HEK293 (cell line): ENCODE results near the gene BBS10.

Experiments used
- CTCF ChIA-PET: fragments of 350-600 bp; formaldehyde crosslinking; extraction: SDS; loops from one replicate; lab custom pipeline; 2021; ENCODE audit warnings: antibody characterized with exemption; lab: Yijun Ruan, JAX
- POLR2A ChIA-PET: fragments of 300-600 bp; formaldehyde crosslinking; extraction: SDS; loops from one replicate; lab custom pipeline; 2020; ENCODE audit warnings: antibody characterized with exemption, inconsistent platforms; lab: Yijun Ruan, JAX
- H3K27ac ChIP-seq: fragments of 200-500 bp; sonication (Bioruptor generic); 2 replicates; pipeline ENCODE4 v1.5.1; 2014; ENCODE audit warnings: low read depth, low read length, control low read depth, inconsistent platforms; ENCODE audit errors: extremely low read depth
- H3K36me3 ChIP-seq, 2 experiments: fragments of 200-500 bp in 1 of 2; sonication (Bioruptor generic) in 1 of 2; 1 replicate in 1 of 2; 2 replicates in 1 of 2; pipeline ENCODE4 v1.5.1; 2014 to 2017; ENCODE audit warnings: inconsistent platforms in 2 of 2, low read length in 2 of 2; ENCODE audit not compliant: control insufficient read depth in 2 of 2, insufficient read depth in 1 of 2
- H3K4me1 ChIP-seq: fragments of 200-500 bp; sonication (Bioruptor generic); 2 replicates; pipeline ENCODE4 v1.5.1; 2014; ENCODE audit warnings: mild to moderate bottlenecking, low read length, inconsistent platforms; ENCODE audit not compliant: control insufficient read depth, insufficient read depth
- H3K4me3 ChIP-seq: 2 replicates; pipeline ENCODE4 v1.5.1; 2011; ENCODE audit warnings: low read depth, mild to moderate bottlenecking, control low read depth, low read length, moderate library complexity
- H3K9me3 ChIP-seq: fragments of 200-500 bp; sonication (Bioruptor generic); 2 replicates; pipeline ENCODE4 v1.5.1; 2014; ENCODE audit warnings: low read depth, low read length, inconsistent platforms; ENCODE audit not compliant: control insufficient read depth, insufficient read depth
- KLF1 ChIP-seq: fragments of 450-650 bp; formaldehyde crosslinking; IDR thresholded peaks from 2 replicates; pipeline ENCODE4 v1.5.1; 2016; ENCODE audit warnings: missing biosample characterization, missing genetic modification characterization
- MEIS1 ChIP-seq: sonication (generic); formaldehyde crosslinking; IDR thresholded peaks from 2 replicates; pipeline ENCODE4 v1.8.1; 2022; ENCODE audit warnings: missing genetic modification reagents, mild to moderate bottlenecking, borderline replicate concordance
- MZF1 ChIP-seq: fragments of 450-650 bp; formaldehyde crosslinking; IDR thresholded peaks from 2 replicates; pipeline ENCODE4 v1.5.1; 2017; ENCODE audit warnings: missing biosample characterization, missing genetic modification characterization, borderline replicate concordance
- PRDM10 ChIP-seq: fragments of 450-650 bp; formaldehyde crosslinking; IDR thresholded peaks from 2 replicates; pipeline ENCODE4 v1.5.1; 2016; ENCODE audit warnings: missing biosample characterization, missing genetic modification characterization
- SETDB1 ChIP-seq: IDR thresholded peaks from one replicate; pipeline ENCODE4 v1.6.1; 2017; ENCODE audit warnings: mild to moderate bottlenecking, low read length, moderate library complexity, mixed read lengths; ENCODE audit not compliant: insufficient read length
- ZBTB1 ChIP-seq: fragments of 450-650 bp; formaldehyde crosslinking; IDR thresholded peaks from 2 replicates; pipeline ENCODE4 v1.5.1; 2016; ENCODE audit warnings: missing biosample characterization, missing genetic modification characterization
- ZFHX2 ChIP-seq: fragments of 450-650 bp; formaldehyde crosslinking; conservative IDR thresholded peaks from 2 replicates; pipeline ENCODE4 v1.5.1; 2016; ENCODE audit warnings: missing biosample characterization, missing genetic modification characterization
- ZFP3 ChIP-seq: fragments of 450-650 bp; formaldehyde crosslinking; IDR thresholded peaks from 2 replicates; pipeline ENCODE4 v1.5.1; 2016; ENCODE audit warnings: low read depth, missing biosample characterization, missing genetic modification characterization
- ZNF114 ChIP-seq: fragments of 450-650 bp; formaldehyde crosslinking; IDR thresholded peaks from 2 replicates; pipeline ENCODE4 v1.5.0; 2017; ENCODE audit warnings: missing biosample characterization, missing genetic modification characterization
- ZNF138 ChIP-seq: fragments of 450-650 bp; formaldehyde crosslinking; IDR thresholded peaks from 2 replicates; pipeline ENCODE4 v1.5.1; 2016; ENCODE audit warnings: missing biosample characterization, missing genetic modification characterization, borderline replicate concordance
- ZNF140 ChIP-seq: fragments of 450-650 bp; formaldehyde crosslinking; IDR thresholded peaks from 2 replicates; pipeline ENCODE4 v1.5.1; 2016; ENCODE audit warnings: missing biosample characterization, missing genetic modification characterization
- ZNF146 ChIP-seq: fragments of 450-650 bp; formaldehyde crosslinking; IDR thresholded peaks from 2 replicates; pipeline ENCODE4 v1.5.1; 2016; ENCODE audit warnings: missing biosample characterization, missing genetic modification characterization
- ZNF16 ChIP-seq: fragments of 450-650 bp; formaldehyde crosslinking; IDR thresholded peaks from 2 replicates; pipeline ENCODE4 v1.5.1; 2016; ENCODE audit warnings: low read depth, missing biosample characterization, missing genetic modification characterization
- ZNF2 ChIP-seq: fragments of 450-650 bp; formaldehyde crosslinking; IDR thresholded peaks from 2 replicates; pipeline ENCODE4 v1.5.1; 2016; ENCODE audit warnings: missing biosample characterization, missing genetic modification characterization
- ZNF248 ChIP-seq: fragments of 450-650 bp; formaldehyde crosslinking; IDR thresholded peaks from 2 replicates; pipeline ENCODE4 v1.5.1; 2017; ENCODE audit warnings: missing biosample characterization, missing genetic modification characterization
- ZNF311 ChIP-seq: fragments of 450-650 bp; formaldehyde crosslinking; IDR thresholded peaks from 2 replicates; pipeline ENCODE4 v1.5.1; 2017; ENCODE audit warnings: missing biosample characterization, missing genetic modification characterization, borderline replicate concordance
- ZNF473 ChIP-seq: fragments of 450-650 bp; formaldehyde crosslinking; IDR thresholded peaks from 2 replicates; pipeline ENCODE4 v1.5.1; 2017; ENCODE audit warnings: missing biosample characterization, missing genetic modification characterization
- ZNF544 ChIP-seq: fragments of 450-650 bp; formaldehyde crosslinking; IDR thresholded peaks from 2 replicates; pipeline ENCODE4 v1.5.0; 2017; ENCODE audit warnings: missing biosample characterization, missing genetic modification characterization
- ZNF549 ChIP-seq: fragments of 450-650 bp; IDR thresholded peaks from 2 replicates; pipeline ENCODE4 v1.5.1; 2018; ENCODE audit warnings: missing biosample characterization, missing genetic modification characterization, mild to moderate bottlenecking, inconsistent platforms, moderate library complexity
- ZNF585B ChIP-seq: fragments of 450-650 bp; formaldehyde crosslinking; IDR thresholded peaks from 2 replicates; pipeline ENCODE4 v1.5.1; 2016; ENCODE audit warnings: missing biosample characterization, missing genetic modification characterization
- ZNF610 ChIP-seq: fragments of 450-650 bp; formaldehyde crosslinking; IDR thresholded peaks from 2 replicates; pipeline ENCODE4 v1.5.1; 2016; ENCODE audit warnings: missing biosample characterization, missing genetic modification characterization, borderline replicate concordance
- ZNF629 ChIP-seq: fragments of 450-650 bp; formaldehyde crosslinking; IDR thresholded peaks from 2 replicates; pipeline ENCODE4 v1.5.1; 2017; ENCODE audit warnings: missing biosample characterization, missing genetic modification characterization
- ZNF704 ChIP-seq: fragments of 450-650 bp; formaldehyde crosslinking; IDR thresholded peaks from 2 replicates; pipeline ENCODE4 v1.5.1; 2016; ENCODE audit warnings: missing biosample characterization, missing genetic modification characterization
- ZNF747 ChIP-seq: fragments of 450-650 bp; formaldehyde crosslinking; IDR thresholded peaks from 2 replicates; pipeline ENCODE4 v1.5.1; 2016; ENCODE audit warnings: missing biosample characterization, missing genetic modification characterization
- ZNF785 ChIP-seq: fragments of 450-650 bp; formaldehyde crosslinking; IDR thresholded peaks from 2 replicates; pipeline ENCODE4 v1.5.1; 2016; ENCODE audit warnings: missing biosample characterization, missing genetic modification characterization
- TF ChIP-seq, protein P1 (sequence below): fragments of 450-650 bp; formaldehyde crosslinking; IDR thresholded peaks from 2 replicates; pipeline ENCODE4 v1.5.1; 2016; ENCODE audit warnings: missing biosample characterization, missing genetic modification characterization
- TF ChIP-seq, protein P2 (sequence below): fragments of 450-650 bp; formaldehyde crosslinking; IDR thresholded peaks from 2 replicates; pipeline ENCODE4 v1.5.1; 2017; ENCODE audit warnings: missing biosample characterization, mild to moderate bottlenecking, missing genetic modification characterization, moderate library complexity
- TF ChIP-seq, protein P3 (sequence below): fragments of 450-650 bp; formaldehyde crosslinking; IDR thresholded peaks from 2 replicates; pipeline ENCODE4 v1.5.1; 2017; ENCODE audit warnings: missing biosample characterization, missing genetic modification characterization

BBS10 gene

DNA sequence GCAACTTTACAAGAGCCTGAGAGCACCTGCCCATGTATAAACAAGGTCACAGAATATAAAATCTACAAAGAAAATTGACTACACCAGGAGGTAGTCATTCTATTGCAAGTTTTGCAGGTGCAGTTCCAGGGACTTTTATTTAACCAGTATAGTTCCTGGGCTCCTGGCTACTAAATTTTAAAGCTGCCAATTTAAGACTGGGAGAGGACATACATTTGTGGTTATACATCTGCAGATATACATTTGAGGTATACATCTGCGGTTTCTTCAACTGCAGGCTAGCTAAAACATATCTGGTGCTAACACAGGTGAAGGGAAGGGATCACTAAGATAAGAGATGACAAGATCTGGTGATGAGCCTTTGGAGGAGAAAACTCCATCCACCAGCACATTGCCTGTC is 30.2 kb downstream of the BBS10 start:
- Histone ChIP-seq H3K27ac (no peak overlapping the region), H3K4me3 (no peak overlapping the region), H3K4me1 (no peaks in the 10 kb centered on the region), H3K9me3 (no peaks in the 10 kb centered on the region), H3K36me3 (no peaks in the 10 kb centered on the region)
- ChIA-PET CTCF (interaction anchor here (0.6 kb wide), 1 partner anchor 14 kb away, joined by 3 read pairs; no protein-coding TSS in a partner anchor), POLR2A (no interaction called here)
- no peak for TF ChIP-seq ZNF544 (tag by site-specific recombination)
- TF ChIP-seq MEIS1 (CRISPR knock-in tag): no peak
- no peak for TF ChIP-seq ZNF610 (tag by site-specific recombination)
- no peak for TF ChIP-seq ZNF138 (tag by site-specific recombination)
- no peak for TF ChIP-seq SETDB1
- no peak for TF ChIP-seq ZNF140 (tag by site-specific recombination)
- TF ChIP-seq ZNF248 (tag by site-specific recombination): no peak
- TF ChIP-seq PRDM10 (tag by site-specific recombination): no peak
- TF ChIP-seq, protein P1, sequence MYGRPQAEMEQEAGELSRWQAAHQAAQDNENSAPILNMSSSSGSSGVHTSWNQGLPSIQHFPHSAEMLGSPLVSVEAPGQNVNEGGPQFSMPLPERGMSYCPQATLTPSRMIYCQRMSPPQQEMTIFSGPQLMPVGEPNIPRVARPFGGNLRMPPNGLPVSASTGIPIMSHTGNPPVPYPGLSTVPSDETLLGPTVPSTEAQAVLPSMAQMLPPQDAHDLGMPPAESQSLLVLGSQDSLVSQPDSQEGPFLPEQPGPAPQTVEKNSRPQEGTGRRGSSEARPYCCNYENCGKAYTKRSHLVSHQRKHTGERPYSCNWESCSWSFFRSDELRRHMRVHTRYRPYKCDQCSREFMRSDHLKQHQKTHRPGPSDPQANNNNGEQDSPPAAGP: no peak
- TF ChIP-seq ZNF2 (tag by site-specific recombination): no peak
- no peak for TF ChIP-seq ZFP3 (tag by site-specific recombination)
- no peak for TF ChIP-seq MZF1 (tag by site-specific recombination)
- TF ChIP-seq ZNF146 (tag by site-specific recombination): no peak
- TF ChIP-seq, protein P2, sequence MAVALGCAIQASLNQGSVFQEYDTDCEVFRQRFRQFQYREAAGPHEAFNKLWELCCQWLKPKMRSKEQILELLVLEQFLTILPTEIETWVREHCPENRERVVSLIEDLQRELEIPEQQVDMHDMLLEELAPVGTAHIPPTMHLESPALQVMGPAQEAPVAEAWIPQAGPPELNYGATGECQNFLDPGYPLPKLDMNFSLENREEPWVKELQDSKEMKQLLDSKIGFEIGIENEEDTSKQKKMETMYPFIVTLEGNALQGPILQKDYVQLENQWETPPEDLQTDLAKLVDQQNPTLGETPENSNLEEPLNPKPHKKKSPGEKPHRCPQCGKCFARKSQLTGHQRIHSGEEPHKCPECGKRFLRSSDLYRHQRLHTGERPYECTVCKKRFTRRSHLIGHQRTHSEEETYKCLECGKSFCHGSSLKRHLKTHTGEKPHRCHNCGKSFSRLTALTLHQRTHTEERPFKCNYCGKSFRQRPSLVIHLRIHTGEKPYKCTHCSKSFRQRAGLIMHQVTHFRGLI (tag by site-specific recombination): no peak
- no peak for TF ChIP-seq ZNF704
- no peak for TF ChIP-seq ZFHX2 (tag by site-specific recombination)

- ChIA-PET CTCF (no interaction called here), POLR2A (no interaction called here)
- Histone ChIP-seq H3K27ac (no peak overlapping the region), H3K9me3 (no peaks in the 10 kb centered on the region), H3K4me1 (no peaks in the 10 kb centered on the region), H3K36me3 (no peaks in the 10 kb centered on the region), H3K4me3 (no peak overlapping the region)
- TF ChIP-seq ZNF16 (tag by site-specific recombination): no peak
- TF ChIP-seq ZNF114 (tag by site-specific recombination): no peak
- no peak for TF ChIP-seq ZNF747
- no peak for TF ChIP-seq ZNF785 (tag by site-specific recombination)
- no peak for TF ChIP-seq ZNF629 (tag by site-specific recombination)
- TF ChIP-seq ZNF2 (tag by site-specific recombination): no peak
- TF ChIP-seq ZNF549 (tag by site-specific recombination): no peak
- TF ChIP-seq ZNF473 (tag by site-specific recombination): no peak
- TF ChIP-seq ZBTB1 (tag by site-specific recombination): no peak
- TF ChIP-seq, protein P3, sequence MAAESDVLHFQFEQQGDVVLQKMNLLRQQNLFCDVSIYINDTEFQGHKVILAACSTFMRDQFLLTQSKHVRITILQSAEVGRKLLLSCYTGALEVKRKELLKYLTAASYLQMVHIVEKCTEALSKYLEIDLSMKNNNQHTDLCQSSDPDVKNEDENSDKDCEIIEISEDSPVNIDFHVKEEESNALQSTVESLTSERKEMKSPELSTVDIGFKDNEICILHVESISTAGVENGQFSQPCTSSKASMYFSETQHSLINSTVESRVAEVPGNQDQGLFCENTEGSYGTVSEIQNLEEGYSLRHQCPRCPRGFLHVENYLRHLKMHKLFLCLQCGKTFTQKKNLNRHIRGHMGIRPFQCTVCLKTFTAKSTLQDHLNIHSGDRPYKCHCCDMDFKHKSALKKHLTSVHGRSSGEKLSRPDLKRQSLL (tag by site-specific recombination): no peak
- no peak for TF ChIP-seq KLF1 (tag by site-specific recombination)
- TF ChIP-seq ZNF585B: no peak
- TF ChIP-seq ZNF311 (tag by site-specific recombination): no peak
Observed at GRCh38 chr12:76316468-76316867, 31.7 kb downstream of the BBS10 start.
